ENCODE measurements around the gene FHAD1. TPM values are rescaled to one million over a fixed set of nuclear protein-coding genes. Genes with fewer than 3 reads are reported as not detected.

FHAD1 gene
- total and polyA plus RNA-seq, 9 of the 15 experiments (the other 6 are each of a cell fraction or from before 2014, with no cell fraction given), result 0.32 to 2.1 (median 1.5) TPM; not detected in 1

GRCh38 chr1:15358565-15359133 lies 111.6 kb downstream of the FHAD1 start (continued):
- TF ChIP-seq, protein P1, sequence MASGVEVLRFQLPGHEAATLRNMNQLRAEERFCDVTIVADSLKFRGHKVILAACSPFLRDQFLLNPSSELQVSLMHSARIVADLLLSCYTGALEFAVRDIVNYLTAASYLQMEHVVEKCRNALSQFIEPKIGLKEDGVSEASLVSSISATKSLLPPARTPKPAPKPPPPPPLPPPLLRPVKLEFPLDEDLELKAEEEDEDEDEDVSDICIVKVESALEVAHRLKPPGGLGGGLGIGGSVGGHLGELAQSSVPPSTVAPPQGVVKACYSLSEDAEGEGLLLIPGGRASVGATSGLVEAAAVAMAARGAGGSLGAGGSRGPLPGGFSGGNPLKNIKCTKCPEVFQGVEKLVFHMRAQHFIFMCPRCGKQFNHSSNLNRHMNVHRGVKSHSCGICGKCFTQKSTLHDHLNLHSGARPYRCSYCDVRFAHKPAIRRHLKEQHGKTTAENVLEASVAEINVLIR (CRISPR knock-in tag; IDR thresholded peaks at IDR 0.05), result no peak
- no peak for TF ChIP-seq TCF7 (IDR thresholded peaks at IDR 0.05; ENCODE audit: borderline replicate concordance)
- no peak for TF ChIP-seq SRF (CRISPR knock-in tag; IDR thresholded peaks at IDR 0.05)
- no peak for TF ChIP-seq ZNF583 (CRISPR knock-in tag; IDR thresholded peaks at IDR 0.05)
- TF ChIP-seq ZNF518B (CRISPR knock-in tag; IDR thresholded peaks at IDR 0.05), result no peak
- TF ChIP-seq ZNF75A (CRISPR knock-in tag; IDR thresholded peaks at IDR 0.05), result no peak
- TF ChIP-seq, protein P2, sequence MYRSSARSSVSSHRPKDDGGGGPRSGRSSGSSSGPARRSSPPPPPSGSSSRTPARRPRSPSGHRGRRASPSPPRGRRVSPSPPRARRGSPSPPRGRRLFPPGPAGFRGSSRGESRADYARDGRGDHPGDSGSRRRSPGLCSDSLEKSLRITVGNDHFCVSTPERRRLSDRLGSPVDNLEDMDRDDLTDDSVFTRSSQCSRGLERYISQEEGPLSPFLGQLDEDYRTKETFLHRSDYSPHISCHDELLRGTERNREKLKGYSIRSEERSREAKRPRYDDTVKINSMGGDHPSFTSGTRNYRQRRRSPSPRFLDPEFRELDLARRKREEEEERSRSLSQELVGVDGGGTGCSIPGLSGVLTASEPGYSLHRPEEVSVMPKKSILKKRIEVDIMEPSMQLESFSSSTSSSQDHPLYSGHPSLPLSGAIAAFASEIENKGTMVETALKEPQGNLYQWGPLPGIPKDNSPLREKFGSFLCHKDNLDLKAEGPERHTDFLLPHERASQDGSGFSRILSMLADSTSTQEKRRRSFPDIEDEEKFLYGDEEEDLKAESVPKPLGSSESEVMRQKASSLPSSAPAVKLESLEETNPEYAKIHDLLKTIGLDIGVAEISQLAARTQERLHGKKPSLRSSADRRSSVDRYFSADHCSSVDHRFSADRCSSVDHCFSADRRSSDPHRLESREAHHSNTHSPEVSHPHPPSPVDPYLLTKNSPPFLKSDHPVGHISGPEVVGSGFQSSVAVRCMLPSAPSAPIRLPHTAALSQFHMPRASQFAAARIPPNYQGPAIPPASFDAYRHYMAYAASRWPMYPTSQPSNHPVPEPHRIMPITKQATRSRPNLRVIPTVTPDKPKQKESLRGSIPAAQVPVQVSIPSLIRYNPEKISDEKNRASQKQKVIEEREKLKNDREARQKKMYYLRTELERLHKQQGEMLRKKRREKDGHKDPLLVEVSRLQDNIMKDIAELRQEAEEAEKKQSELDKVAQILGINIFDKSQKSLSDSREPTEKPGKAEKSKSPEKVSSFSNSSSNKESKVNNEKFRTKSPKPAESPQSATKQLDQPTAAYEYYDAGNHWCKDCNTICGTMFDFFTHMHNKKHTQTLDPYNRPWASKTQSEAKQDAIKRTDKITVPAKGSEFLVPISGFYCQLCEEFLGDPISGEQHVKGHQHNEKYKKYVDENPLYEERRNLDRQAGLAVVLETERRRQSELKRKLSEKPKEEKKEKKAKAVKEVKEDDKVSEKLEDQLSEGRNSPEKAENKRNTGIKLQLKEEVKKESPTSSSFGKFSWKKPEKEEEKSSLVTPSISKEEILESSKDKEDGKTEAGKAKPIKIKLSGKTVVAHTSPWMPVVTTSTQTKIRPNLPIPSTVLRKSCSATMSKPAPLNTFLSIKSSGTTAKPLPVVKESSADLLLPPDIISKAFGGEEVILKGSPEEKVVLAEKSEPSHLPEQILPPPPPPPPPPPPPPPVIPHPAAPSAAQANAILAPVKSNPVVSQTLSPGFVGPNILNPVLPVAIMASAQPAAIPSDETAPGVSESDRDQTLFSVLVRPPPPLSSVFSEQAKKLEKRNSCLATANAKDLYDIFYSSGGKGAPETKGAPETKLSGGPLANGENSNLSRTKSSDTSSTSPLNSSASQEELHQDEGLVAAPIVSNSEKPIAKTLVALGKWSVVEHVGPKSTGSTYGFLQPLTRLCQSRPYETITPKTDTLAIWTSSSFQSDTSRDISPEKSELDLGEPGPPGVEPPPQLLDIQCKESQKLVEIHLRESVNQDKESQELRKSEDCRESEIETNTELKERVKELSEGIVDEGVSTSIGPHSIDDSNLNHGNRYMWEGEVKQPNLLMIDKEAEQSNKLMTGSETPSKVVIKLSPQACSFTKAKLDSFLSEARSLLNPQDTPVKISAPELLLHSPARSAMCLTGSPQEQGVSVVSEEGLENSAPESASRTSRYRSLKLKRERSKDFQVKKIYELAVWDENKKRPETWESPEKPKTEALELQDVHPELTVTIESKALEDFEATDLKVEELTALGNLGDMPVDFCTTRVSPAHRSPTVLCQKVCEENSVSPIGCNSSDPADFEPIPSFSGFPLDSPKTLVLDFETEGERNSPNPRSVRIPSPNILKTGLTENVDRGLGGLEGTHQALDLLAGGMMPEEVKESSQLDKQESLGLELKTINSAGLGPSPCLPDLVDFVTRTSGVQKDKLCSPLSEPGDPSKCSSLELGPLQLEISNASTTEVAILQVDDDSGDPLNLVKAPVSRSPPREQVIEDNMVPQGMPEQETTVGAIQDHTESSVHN (IDR thresholded peaks at IDR 0.05; ENCODE audit: borderline replicate concordance in 1 of 2, low read depth in 1 of 2), result no peak
- TF ChIP-seq ZNF707 (CRISPR knock-in tag; conservative IDR thresholded peaks at IDR 0.05), result no peak
- TF ChIP-seq SMAD2 (IDR thresholded peaks at IDR 0.05; ENCODE audit: low read depth, low read length), result no peak
- TF ChIP-seq KAT2B (IDR thresholded peaks at IDR 0.05; ENCODE audit: low read depth, low read length), result no peak
- no peak for TF ChIP-seq ZNF165 (CRISPR knock-in tag; IDR thresholded peaks at IDR 0.05; ENCODE audit: borderline replicate concordance)
- TF ChIP-seq NR0B1 (IDR thresholded peaks at IDR 0.05; ENCODE audit: partially characterized antibody), result no peak

Measured in K562 (cell line).